Adrenal gland (tissue), 5 donors: Measurements from ENCODE around the gene DAZAP1.

ENCODE experiments used
- CTCF ChIP-seq, 6 experiments: fragments of 450-650 bp in 4 of 6; fragments of 200-600 bp in 2 of 6; sonication (generic) in 1 of 6; IDR thresholded peaks; 1 replicate in 5 of 6; 2 replicates in 1 of 6; pipeline versions ENCODE4 v1.5.1 to v1.8.0; 2016 to 2021; ENCODE audit warnings: antibody characterized with exemption in 6 of 6, mild to moderate bottlenecking in 2 of 6, moderate library complexity in 1 of 6
- POLR2A ChIP-seq, 2 donors: fragments of 450-650 bp; IDR thresholded peaks; one replicate each; pipeline ENCODE4 v1.6.1; 2017; ENCODE audit warnings: antibody characterized with exemption in 2 of 2, mild to moderate bottlenecking in 2 of 2, moderate library complexity in 1 of 2
- donor health status: DM: no; HTN: no; CAD: no.

GRCh38 chr19:1482361-1483130, 75.2 kb downstream of the DAZAP1 start:
- TF ChIP-seq CTCF (IDR thresholded peaks at IDR 0.05) (no peak), POLR2A (IDR thresholded peaks at IDR 0.05) (no peak)
